GM23338 (cell line): Measurements from ENCODE around the gene AGBL2.

Experiments
- CTCF ChIP-seq, 2 experiments: fragments of 200-600 bp in 1 of 2; sonication (generic) in 1 of 2; conservative IDR thresholded peaks; 2 replicates each; pipeline versions ENCODE4 v1.5.1 to v1.6.1; 2016 to 2017; ENCODE audit warnings: antibody characterized with exemption in 2 of 2, low read depth in 2 of 2, mild to moderate bottlenecking in 2 of 2, moderate library complexity in 1 of 2
- EZH2 ChIP-seq: fragments of 200-600 bp; sonication (generic); IDR thresholded peaks from one replicate; pipeline ENCODE4 v1.8.0; 2017; ENCODE audit warnings: antibody characterized with exemption, mild to moderate bottlenecking, low read depth; ENCODE audit not compliant: unreplicated experiment
- POLR2AphosphoS5 ChIP-seq: IDR thresholded peaks from 2 replicates; pipeline ENCODE4 v1.6.1; 2016; ENCODE audit warnings: antibody characterized with exemption, low read depth
- TF ChIP-seq, protein P1 (sequence below): IDR thresholded peaks from one replicate; pipeline ENCODE4 v1.6.1; 2018; ENCODE audit warnings: antibody characterized with exemption; ENCODE audit not compliant: unreplicated experiment

- TF ChIP-seq CTCF (conservative IDR thresholded peaks at IDR 0.05; ENCODE audit: low read depth in 2 of 2) (no peak), EZH2 (no peak), POLR2AphosphoS5 (no peak)
- TF ChIP-seq, protein P1, sequence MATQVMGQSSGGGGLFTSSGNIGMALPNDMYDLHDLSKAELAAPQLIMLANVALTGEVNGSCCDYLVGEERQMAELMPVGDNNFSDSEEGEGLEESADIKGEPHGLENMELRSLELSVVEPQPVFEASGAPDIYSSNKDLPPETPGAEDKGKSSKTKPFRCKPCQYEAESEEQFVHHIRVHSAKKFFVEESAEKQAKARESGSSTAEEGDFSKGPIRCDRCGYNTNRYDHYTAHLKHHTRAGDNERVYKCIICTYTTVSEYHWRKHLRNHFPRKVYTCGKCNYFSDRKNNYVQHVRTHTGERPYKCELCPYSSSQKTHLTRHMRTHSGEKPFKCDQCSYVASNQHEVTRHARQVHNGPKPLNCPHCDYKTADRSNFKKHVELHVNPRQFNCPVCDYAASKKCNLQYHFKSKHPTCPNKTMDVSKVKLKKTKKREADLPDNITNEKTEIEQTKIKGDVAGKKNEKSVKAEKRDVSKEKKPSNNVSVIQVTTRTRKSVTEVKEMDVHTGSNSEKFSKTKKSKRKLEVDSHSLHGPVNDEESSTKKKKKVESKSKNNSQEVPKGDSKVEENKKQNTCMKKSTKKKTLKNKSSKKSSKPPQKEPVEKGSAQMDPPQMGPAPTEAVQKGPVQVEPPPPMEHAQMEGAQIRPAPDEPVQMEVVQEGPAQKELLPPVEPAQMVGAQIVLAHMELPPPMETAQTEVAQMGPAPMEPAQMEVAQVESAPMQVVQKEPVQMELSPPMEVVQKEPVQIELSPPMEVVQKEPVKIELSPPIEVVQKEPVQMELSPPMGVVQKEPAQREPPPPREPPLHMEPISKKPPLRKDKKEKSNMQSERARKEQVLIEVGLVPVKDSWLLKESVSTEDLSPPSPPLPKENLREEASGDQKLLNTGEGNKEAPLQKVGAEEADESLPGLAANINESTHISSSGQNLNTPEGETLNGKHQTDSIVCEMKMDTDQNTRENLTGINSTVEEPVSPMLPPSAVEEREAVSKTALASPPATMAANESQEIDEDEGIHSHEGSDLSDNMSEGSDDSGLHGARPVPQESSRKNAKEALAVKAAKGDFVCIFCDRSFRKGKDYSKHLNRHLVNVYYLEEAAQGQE = no peak
These were observed 29.0 kb downstream of the AGBL2 start for GRCh38 chr11:47686151-47686550.
